GM13976 (cell line): ENCODE results near the gene PAK5.

Experiments
- DNase-seq: peaks from one replicate; pipeline ENCODE4 v3.0.0; 2012; ENCODE audit warnings: low spot score
- in situ Hi-C: fragments of 300-500 bp; cut with MboI; formaldehyde crosslinking; loops from one replicate; pipeline ENCODE4 v1.12.0; 2022; ENCODE audit warnings: low sequenced_read_pairs, mixed read lengths, inconsistent platforms; ENCODE audit not compliant: unreplicated experiment
- TF ChIP-seq, protein P1 (sequence below): IDR thresholded peaks from 2 replicates; pipeline ENCODE4 v1.5.1; 2012; ENCODE audit warnings: borderline replicate concordance, mild to moderate bottlenecking; ENCODE audit not compliant: insufficient read depth; ENCODE audit errors: extremely low read depth, missing control alignments, control extremely low read depth

Gene PAK5

DNA sequence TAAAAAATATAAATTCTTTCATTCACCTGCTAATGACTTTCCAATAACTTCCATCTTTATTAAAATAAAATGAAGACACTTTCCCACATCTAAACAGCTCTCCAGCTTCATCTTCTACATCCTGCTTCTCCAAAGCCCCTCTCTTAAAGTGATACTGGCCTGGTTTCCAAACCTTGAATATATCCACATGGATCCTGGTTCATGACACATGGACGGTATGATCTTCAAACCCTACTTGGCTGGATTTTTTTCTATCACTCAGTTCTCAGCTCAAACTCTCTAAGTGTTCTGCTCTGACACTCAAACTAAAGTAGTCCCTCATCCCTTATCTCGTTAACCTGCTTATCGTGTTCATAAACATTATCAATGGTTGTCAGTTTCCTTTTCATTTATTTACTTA, 128.2 kb downstream of the PAK5 start:
- no peak for DNase-seq
- in situ Hi-C loops, result no loop called here
- TF ChIP-seq, protein P1, sequence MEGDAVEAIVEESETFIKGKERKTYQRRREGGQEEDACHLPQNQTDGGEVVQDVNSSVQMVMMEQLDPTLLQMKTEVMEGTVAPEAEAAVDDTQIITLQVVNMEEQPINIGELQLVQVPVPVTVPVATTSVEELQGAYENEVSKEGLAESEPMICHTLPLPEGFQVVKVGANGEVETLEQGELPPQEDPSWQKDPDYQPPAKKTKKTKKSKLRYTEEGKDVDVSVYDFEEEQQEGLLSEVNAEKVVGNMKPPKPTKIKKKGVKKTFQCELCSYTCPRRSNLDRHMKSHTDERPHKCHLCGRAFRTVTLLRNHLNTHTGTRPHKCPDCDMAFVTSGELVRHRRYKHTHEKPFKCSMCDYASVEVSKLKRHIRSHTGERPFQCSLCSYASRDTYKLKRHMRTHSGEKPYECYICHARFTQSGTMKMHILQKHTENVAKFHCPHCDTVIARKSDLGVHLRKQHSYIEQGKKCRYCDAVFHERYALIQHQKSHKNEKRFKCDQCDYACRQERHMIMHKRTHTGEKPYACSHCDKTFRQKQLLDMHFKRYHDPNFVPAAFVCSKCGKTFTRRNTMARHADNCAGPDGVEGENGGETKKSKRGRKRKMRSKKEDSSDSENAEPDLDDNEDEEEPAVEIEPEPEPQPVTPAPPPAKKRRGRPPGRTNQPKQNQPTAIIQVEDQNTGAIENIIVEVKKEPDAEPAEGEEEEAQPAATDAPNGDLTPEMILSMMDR, result no peak

DNA sequence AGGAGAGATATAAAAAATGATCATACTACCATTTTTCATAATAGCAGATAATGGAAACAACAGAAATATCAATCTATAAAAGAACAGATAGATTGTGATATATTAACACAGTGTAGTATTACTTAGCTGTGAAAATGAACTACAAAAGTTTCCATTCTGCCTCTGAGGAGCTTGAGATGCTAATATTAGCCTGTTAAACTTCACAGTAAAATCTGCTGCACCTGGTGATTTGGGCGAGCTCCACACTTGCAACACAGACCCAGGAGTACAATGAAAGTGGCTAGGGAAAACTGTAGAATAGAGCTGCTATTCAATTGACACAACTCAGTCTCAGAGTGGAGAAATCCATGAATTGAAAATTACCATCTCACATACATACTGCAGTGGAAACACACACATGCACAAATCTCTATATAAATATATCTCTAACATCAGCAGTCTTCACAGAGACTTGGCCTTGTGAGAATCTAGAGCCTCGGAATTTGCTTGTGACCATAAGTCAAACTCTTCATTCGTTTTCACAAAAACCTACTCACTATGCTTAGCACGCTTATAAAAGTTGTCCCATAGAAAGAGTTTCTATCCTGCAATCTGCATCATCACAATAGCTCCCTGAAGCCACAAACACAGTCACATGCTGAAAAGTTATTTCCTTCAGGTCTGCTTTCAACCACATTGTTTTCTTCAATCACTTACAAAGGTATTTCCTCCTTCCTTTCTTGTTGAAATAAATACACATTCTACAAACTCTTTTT, 133.0 kb downstream of the PAK5 start:
- in situ Hi-C loops, result no loop called here
- no peak for DNase-seq
- TF ChIP-seq, protein P1, result no peak

- in situ Hi-C loops, result no loop called here
- DNase-seq, result no peak
- TF ChIP-seq, protein P1, result no peak
These were observed 139.7 kb downstream of the PAK5 start for GRCh38 chr20:9699181-9699580.

DNA sequence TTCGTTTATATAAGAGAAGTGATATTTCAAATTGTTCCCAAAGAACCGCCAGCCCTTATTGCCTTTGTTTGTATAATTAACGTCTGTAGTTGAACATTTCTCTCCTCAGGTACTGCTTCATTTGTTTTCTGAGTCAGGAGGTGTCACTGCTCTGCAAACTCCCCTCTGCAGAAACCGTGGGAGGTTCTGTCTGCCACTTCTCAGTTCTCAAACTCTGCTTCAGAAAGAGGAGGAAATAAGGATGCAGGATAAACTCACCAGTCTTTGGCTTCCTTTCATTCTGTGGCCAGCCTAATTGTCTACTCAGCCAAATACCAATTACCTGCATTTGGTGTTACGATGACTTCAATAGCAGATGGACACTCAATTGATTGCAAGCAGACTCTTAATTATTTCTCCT, 149.8 kb downstream of the PAK5 start:
- TF ChIP-seq, protein P1, result no peak
- no peak for DNase-seq
- in situ Hi-C loops, result no loop called here

- TF ChIP-seq, protein P1, result no peak
- in situ Hi-C loops, result no loop called here
- DNase-seq, result no peak
These were observed 152.0 kb downstream of the PAK5 start for GRCh38 chr20:9686866-9687265.

DNA sequence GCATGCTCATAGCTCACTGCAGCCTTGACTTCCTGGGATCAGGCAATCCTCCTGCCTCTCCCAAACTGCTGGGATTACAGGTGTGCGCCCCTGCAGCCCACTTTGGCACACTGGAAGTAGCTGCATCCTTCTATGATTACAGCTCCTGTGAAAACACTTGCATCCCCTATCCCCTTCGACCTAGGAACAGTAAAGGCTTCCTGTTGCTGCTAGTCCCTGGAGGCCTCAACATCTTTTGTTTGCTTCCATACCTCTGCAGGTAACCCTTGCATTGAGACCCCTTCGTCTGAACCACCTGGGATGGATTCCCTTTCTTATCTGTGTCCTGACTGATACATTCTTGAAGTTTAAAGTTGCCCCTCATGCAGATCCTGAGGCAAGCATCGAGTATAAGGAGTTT, 152.4 kb downstream of the PAK5 start:
- DNase-seq, result no peak
- in situ Hi-C loops, result no loop called here
- TF ChIP-seq, protein P1, result no peak
